Skin of body (tissue), 2 donors: ENCODE data around the gene CYP4F12. TPM values are rescaled to one million over a fixed set of nuclear protein-coding genes. Genes with fewer than 3 reads are reported as not detected.

Experiments used
- DNase-seq: peaks from one replicate; lab custom pipeline; 2025; lab: John Stamatoyannopoulos, UW
- total RNA-seq: library from RNA; depleted of rRNA; stranded (reverse); fragments of >200 nt; gene quantifications from one replicate; pipeline ENCODE4 v1.2.3, GENCODE V29; 2014

The CYP4F12 gene
- total RNA-seq, 1 donor from 2014 or later: 8.1 TPM

DNA sequence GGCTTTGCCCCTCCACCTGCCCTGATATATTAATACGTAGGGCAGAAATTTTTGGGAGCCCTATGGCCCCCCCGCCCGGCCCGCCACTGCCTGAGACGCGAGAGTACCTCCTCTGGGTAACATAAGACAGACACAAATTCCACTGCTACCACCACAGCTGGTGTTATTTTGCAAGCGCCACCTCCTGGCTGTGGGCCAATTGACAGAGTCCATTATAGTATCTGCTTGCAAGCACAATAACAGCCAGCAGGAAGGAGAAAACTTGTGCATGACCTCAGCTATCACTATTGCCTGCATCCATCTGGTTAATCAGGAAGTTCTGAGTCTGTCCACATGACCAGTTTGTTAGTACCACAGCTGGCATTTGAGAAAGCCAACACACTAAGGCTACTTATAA lies 29.6 kb downstream of the CYP4F12 start:
- DNase-seq: peak; percentile 51

GRCh38 chr19:15714638-15715037 lies 41.8 kb downstream of the CYP4F12 start:
- DNase-seq: no peak

DNA sequence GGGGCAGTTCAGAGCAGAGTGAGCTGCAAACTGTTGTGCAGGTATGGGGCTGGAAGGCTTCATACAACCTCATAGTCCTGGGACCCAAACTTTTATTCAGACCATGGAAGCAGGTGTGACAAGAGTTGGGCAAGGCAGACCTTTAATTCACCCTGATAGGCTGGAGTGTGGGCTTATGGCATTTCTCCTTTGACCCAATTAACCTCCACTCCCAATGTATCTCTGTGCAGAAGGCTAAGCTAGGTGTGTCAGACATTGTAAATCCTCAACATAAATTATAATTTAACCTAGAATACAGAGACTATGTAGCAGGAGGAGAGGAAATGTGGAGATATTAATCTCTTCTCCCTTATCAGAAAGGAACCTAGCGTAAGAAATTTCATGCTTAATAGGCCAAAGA lies 42.8 kb downstream of the CYP4F12 start:
- DNase-seq: no peak

DNA sequence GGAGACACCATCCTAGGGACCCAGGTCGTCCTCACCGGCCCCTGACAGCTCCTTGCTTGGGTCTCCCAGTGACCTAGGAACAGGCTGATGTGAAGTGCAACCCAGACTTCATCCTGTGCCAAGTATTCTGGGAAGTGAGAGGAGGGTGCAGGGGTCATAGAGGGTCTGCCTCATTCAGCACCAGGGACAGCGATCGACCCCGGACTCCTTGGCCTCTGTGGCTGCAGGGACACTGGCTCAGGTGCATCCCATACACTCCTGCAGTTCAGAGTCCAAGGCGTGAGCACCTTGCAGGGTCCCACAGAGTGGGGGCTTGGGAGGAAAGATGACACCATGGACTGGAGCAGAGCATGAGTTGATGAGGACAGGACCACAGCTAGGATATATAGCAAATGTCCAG lies 44.9 kb downstream of the CYP4F12 start:
- no peak for DNase-seq

DNA sequence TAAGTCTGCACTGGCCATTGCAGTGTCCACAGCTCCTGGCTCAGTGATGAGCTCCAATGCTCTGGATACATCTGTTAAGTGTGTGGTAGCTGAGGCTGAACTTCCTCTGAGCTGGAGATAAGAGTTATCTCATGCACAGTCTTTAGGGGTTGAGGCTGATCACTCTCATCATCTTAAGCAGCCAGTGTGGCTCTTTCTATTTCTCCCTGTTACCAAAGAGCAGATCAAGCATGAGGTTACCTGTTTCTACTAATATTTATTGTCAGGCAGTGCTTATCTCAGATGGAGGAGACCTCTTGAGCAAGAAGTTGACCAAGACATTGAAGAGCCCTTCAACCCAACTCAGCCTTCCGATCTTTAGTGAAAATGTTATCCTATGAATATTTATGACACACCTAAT lies 48.4 kb downstream of the CYP4F12 start:
- DNase-seq: no peak

GRCh38 chr19:15722956-15723355 lies 50.1 kb downstream of the CYP4F12 start:
- DNase-seq: no peak

- no peak for DNase-seq
Observed at GRCh38 chr19:15727724-15728123, 54.8 kb downstream of the CYP4F12 start, which contains the start of gene OR10H2. TSS of gene OR10H2 (plus strand) at chr19:15728024. CDS start at chr19:15728044, 20 bp downstream.

DNA sequence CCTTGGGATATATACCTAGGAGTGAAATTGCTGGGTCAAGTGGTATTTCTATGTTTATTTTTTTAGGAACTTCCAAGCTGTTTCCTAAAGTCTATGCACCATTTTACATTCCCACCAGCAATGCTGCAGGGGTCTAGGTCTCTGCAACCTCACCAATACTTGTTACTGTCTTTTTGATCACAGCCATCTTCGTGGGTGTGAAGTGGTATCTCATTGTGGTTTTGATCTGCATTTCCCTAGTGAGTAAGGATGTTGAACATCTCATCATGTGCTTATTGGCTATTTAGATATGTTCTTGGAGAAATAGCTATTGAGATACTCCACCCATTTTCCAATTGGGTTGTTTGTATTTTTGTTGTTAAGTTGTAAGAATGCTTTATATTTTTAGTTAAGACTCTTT lies 57.7 kb downstream of the CYP4F12 start:
- DNase-seq: no peak

DNA sequence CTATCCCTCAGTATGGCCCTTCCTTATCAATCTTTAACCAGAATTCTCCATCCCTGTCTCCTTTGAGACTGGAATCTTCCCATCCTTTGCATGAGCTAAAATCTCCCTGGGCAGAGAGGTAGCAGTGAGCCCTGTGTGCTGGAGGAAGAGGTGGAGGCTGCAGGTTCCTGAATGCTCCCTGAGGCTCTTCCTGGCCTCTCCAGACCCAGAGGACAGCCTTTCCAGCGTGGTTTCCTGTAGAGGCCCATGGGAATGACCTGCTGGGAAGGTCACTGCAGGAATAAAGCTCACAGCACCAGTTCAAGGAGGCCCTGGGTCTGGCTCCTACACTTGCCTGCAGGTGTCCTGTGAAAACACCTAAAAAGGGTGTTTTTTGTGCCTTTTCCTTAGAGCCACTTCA lies 59.5 kb downstream of the CYP4F12 start:
- no peak for DNase-seq

- DNase-seq: no peak
Observed at GRCh38 chr19:15733895-15734294, 61.0 kb downstream of the CYP4F12 start.

- DNase-seq: no peak
Observed at GRCh38 chr19:15737722-15738121, 64.8 kb downstream of the CYP4F12 start, which contains the start of gene OR10H3. TSS of gene OR10H3 (plus strand) at chr19:15737985. CDS start at chr19:15741393, 3,408 bp downstream.

DNA sequence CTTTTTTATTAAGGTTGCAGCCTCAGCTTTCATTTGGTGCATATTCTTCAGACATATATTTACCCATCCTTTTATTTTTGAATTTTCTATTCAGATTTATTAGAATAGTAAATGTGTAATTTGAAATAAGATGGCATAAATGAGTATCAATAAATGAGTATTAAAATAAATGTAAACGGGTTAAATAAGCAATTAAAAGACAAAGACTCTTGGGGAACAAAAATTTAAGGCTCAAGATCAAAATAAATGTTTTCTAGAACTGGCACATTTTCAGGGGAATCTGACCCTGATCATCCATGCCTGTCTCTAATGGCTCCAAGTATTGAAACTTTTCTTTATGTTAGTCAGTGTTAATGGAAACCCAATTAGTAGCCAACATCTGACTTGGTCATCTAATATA lies 67.9 kb downstream of the CYP4F12 start:
- no peak for DNase-seq

Other genes with a start within 250 kb of the CYP4F12 start
- 11.5 TPM for gene WIZ, start 223.1 kb upstream of the CYP4F12 start, total RNA-seq
- gene RASAL3, start 208.5 kb upstream of the CYP4F12 start, total RNA-seq: 0.99 TPM
- 1.1 TPM for gene PGLYRP2, start 193.6 kb upstream of the CYP4F12 start, total RNA-seq
- 15.2 TPM for gene CYP4F22, start 164.6 kb upstream of the CYP4F12 start, total RNA-seq
- 1.8 TPM for gene CYP4F8, start 57.9 kb upstream of the CYP4F12 start, total RNA-seq
- 2.7 TPM for gene CYP4F3, start 32.2 kb upstream of the CYP4F12 start, total RNA-seq
- not detected for gene OR10H2, start 54.9 kb downstream of the CYP4F12 start, total RNA-seq
- not detected for gene OR10H3, start 64.9 kb downstream of the CYP4F12 start, total RNA-seq
- not detected for gene OR10H5, start 114.6 kb downstream of the CYP4F12 start, total RNA-seq
- not detected for gene OR10H1, start 142.6 kb downstream of the CYP4F12 start, total RNA-seq
- 0.89 TPM for gene CYP4F2, start 225.0 kb downstream of the CYP4F12 start, total RNA-seq